GM18499 (cell line): ENCODE measurements around the gene ABCG1.
"Not testable (repeated sequence)": the region's sequence is repeated elsewhere in the genome, so short reads cannot be mapped to it uniquely, and the experiment has no call there.

ENCODE experiments used
- ATAC-seq: cut with Tn5 transposase; IDR thresholded peaks from one replicate; pipeline ENCODE4 v1.9.1; 2021; ENCODE audit warnings: moderate number of reproducible peaks; ENCODE audit not compliant: insufficient read depth, unreplicated experiment

Gene ABCG1

DNA sequence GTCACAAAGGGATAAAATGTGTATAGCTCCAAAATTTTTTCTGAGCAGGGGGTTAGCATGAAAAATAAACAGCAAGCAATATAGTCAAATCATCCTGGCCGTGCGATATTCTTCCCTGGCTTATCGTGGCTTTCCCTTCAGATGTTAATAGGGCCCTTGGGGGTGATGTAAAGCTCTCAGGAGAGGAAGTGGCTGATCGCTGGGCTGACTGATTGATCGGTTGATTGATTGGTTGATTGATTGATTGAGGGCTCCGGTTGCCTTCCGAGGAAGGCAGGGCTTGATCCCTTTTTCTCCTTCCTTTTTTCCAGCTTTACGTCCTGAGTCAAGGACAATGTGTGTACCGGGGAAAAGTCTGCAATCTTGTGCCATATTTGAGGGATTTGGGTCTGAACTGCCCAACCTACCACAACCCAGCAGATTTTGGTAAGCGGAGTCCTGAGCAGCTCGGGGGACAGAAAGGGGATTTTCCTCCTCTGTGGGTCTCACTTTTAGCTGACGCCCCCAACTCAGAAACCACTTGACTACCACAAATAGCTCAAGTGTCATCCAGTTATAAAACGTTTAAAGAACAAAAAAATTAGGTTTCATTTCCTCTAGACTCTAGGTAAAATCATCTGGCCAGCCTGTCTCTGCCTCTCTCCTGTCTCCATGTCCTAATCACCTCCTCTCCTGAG is 66.8 kb downstream of the ABCG1 start:
- no peak for ATAC-seq

DNA sequence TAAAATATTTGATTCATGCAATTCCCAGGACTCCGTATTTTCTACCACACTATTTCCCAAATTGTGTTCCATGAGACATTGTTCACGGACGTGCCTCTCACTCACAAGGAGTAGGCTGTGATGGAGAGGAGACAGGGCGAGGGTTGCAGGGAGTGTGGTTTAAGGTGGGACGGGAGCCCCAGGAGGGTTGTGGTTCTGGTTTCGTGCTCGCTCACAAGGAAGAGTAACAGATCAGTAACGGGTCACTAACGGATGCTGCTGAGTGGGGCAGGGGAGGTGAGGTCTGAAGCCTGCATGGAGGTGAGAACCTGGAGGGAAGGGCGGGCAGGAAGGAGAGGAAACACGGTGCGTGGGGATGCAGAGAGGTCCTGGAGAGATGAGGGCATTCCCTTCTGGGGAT is 67.5 kb downstream of the ABCG1 start:
- ATAC-seq = no peak

DNA sequence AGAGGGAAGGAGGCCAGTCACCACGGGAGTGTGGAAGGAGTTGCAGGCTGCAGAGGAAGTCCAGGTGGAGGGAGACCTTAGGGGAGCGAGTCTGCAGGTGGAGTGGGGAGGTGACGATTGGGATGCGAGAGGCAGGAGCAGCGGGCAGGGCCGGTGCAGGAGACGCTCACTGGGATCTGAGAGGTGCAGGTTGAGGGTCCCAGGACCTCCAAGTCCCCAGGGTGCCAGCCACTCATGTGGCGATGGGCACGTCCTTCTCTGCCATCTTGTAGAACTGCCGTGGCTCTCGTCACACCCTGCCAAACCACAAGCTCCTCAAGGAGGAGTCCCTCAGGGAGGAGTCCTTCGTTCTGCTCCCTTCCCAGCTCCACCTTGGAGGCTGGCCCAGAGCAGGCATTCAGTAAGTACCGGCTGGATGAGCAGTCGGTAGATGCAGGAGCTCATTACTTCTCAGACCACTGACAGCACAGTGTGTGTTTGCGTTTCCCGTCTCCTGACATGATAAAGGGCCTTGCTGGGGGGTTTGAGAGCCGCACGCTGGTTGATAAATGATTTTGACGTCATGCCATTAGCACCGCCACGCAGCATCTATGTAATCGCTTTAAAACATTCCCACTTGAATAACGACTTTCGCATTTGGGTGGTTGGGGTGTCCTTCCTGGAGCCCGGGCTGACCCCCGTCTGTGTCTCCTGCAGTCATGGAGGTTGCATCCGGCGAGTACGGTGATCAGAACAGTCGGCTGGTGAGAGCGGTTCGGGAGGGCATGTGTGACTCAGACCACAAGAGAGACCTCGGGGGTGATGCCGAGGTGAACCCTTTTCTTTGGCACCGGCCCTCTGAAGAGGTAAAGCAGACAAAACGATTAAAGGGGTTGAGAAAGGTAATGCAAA is 68.5 kb downstream of the ABCG1 start:
- ATAC-seq = no peak

DNA sequence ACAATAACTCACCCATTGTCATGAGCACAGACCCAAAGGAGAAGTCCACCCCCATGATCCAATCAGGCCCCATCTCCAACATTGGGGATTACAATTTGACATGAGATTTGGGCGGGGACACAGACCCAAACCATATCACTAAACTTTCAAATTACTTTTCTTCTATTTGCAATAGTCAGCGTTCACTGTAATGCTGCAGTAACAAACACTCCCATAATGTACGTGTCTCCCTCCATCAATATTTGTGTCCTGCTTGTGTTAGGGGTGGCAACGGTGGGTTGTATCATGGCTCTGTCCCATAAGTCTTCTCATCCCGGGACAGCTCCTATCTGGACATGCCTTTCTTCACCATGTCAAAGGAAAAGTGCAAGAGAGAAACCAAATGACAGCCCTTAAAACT is 70.0 kb downstream of the ABCG1 start:
- no peak for ATAC-seq

DNA sequence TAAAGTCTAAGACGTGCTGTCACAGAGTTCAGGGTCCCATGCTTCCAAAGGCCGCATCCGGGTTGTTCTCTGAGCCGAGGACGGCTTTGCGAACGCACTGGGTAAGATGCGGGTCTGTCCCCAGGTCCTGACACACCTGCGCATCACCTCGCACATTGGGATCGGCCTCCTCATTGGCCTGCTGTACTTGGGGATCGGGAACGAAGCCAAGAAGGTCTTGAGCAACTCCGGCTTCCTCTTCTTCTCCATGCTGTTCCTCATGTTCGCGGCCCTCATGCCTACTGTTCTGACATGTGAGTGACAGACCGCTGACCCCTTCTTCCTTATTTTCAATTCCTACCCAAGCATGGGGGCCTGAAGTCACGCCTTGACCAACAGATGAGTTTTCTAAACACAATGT is 71.0 kb downstream of the ABCG1 start:
- no peak for ATAC-seq

DNA sequence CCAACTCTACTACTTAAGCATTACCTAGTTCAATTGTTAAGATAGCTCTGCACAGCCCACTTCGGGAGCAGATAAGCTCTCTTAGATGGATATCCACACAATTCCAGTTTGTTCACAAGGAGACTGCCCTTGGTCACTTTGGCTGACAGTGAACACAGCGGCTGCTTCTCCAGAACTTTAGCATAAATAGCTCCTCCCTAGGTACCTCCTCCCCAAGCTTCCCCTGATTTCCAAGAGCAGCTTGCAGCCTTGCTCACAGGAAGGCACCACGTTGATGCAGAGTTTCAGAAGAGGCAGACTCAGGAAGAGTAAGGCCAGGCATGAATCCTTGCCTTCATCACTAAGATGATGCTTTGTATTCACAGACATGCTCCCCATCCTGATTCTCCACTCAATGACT is 71.6 kb downstream of the ABCG1 start:
- ATAC-seq = no peak

DNA sequence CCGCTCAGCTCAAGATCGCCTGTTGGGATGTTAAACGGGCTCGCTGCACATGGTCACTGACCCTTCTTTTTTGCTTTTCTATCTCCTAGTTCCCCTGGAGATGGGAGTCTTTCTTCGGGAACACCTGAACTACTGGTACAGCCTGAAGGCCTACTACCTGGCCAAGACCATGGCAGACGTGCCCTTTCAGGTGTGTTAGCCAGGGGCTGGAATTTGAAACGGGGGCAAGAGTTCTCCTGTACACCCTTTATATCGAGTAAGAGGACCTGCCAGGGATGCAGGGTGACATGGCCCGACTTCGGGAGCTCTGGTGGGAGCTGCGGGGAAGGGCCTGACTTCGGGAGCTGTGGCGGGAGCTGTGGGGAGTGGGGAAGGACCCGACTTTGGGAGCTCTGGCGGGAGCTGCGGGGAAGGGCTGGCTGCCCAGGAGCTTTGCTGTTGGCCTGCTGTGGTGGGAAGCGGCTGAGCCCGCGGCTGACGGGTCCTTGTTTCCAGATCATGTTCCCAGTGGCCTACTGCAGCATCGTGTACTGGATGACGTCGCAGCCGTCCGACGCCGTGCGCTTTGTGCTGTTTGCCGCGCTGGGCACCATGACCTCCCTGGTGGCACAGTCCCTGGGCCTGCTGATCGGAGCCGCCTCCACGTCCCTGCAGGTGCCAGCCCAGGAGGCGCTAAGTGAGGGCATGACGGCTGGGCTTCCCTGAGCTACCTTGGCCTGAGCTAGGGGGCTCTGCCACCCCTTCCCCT is 72.2 kb downstream of the ABCG1 start:
- no peak for ATAC-seq

DNA sequence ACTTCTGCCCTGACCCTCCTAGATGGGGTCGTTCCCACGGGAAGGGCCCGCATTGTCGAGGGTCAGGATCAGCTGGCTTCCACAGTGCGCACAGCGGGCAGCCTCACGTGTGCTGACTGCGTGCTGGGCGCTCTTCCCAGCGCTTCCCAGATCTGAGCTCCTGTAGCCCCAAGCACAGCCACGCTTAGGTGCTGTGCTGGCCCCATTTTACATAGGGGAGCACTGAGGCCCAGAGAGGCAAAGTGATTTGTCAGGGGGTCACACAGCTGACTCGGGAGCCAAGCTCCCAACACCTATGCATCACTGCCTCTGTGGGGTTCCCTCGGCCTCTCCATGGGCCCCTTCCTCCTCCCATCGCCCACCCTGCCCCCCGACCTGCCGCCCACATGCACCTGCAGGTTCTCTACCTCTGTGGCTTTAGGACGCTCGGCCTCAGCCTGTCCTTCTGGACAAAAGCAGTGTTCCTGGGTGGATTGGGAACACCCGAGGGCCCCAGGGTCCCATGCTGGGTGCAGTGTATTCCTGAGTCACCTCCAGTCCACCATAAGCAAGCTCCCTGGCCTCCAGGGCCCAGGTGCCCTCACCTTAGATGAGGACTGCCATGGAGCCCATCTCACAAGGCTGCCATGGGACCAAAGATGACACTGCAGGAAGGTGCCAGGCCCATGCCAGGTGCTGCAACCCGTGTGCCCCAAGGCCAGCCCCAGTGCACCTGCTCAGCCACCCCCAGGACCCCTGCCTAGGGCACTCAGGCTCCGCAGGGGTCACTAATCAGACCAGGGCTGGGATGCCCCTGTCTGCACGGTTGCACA is 73.0 kb downstream of the ABCG1 start:
- no peak for ATAC-seq

DNA sequence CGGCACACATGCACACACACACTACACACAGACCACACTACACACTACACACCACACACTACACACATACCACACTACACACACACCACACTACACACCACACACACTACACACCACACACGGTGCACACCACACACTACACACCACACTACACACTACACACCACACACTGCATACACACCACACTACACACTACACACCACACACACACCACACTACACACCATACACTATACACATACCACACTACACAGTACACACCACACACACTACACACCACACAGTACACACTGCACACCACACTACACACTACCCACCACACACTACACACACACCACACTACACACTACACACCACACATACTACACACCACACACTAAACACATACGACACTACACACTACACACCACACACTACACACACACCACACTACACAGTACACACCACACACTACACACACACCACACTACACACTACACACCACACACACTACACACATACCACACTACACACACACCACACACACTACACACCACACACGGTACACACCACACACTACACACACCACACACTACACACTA is 73.7 kb downstream of the ABCG1 start:
- not testable (repeated sequence) for ATAC-seq

DNA sequence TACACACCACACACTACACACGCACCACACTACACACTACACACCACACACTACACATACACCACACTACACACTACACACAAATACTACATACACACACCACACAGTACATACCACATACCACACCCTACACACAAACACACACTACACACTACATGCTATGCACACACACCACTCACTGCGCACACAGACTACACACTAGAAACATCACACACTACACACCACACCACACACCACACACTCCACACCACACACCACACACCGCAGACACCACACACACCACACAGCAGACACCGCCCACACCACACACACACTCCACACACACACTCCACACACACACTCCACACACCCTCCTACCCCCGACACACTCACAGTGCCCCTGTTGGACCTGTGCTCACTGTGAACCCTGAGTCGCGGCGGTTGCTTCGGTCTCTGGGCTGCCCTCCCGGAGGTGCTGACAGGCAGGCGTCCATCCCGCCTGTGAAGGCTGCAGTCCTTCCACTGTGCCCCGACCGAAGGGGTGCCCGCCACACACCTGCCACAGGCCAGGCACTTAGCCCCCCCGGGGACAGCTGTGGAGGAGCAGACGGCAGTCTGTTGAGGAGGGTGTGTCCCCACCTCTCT is 74.8 kb downstream of the ABCG1 start:
- ATAC-seq = no peak

DNA sequence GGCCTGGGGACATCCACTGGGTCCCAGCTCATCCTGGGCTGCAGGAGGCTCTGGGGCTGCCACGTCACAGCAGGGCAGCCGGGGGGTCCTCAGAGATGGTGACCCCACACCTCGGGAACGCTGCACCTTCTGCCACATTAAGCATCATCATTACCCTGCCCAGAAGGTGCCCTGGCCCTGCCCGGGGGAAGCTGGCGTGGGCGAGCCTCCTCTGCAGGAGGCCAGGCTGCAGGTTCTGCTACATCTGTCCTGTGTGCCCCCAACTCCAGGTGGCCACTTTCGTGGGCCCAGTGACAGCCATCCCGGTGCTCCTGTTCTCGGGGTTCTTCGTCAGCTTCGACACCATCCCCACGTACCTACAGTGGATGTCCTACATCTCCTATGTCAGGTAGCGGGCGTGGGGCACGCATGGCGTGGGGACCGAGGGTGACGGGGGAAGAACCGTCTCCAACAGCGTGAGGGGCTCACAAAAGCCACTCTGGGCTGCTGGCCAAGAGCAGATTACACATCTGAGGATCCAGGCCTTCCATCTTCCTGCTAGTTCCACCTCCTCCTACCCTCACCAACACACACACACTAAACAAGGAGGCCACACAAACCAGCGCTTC is 75.4 kb downstream of the ABCG1 start:
- no peak for ATAC-seq

DNA sequence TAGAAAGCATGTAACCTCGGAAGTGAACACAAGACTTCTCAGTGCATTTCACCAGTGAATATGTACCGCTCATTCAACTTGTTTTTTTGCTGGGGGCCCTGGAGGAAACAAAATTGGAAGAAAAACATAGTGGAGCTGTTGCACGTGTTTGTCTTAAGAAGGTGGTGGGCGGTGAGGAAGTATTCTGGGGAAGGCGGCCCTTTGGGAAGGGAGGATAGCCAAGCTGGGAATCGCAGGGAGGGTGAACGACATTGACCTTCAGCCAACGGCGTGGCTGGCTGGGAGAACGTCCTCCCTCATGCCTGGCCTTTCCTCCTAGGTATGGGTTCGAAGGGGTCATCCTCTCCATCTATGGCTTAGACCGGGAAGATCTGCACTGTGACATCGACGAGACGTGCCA is 76.9 kb downstream of the ABCG1 start:
- ATAC-seq = no peak

DNA sequence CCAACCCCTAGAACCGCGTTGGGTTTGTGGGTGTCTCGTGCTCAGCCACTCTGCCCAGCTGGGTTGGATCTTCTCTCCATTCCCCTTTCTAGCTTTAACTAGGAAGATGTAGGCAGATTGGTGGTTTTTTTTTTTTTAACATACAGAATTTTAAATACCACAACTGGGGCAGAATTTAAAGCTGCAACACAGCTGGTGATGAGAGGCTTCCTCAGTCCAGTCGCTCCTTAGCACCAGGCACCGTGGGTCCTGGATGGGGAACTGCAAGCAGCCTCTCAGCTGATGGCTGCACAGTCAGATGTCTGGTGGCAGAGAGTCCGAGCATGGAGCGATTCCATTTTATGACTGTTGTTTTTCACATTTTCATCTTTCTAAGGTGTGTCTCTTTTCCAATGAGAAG is 77.6 kb downstream of the ABCG1 start:
- no peak for ATAC-seq

DNA sequence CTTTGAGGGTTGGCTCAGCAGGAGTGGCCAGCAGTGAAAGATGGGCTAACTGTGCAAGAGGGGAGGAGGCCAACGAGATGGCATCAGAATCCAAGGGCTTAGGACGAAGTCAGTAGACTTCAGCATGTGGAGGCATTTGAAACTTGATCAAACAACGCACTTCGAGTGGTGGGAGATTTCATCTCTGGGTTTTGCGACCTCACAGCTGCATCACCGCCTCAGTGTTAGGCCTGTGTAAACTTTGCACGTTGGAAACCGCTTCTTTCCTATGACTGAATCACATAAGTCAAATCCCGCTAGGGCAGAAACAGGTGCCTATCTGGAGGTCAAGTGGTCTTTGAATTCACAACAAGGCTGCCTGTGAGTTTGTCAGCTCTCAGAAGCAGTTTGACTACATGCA is 78.4 kb downstream of the ABCG1 start:
- no peak for ATAC-seq

DNA sequence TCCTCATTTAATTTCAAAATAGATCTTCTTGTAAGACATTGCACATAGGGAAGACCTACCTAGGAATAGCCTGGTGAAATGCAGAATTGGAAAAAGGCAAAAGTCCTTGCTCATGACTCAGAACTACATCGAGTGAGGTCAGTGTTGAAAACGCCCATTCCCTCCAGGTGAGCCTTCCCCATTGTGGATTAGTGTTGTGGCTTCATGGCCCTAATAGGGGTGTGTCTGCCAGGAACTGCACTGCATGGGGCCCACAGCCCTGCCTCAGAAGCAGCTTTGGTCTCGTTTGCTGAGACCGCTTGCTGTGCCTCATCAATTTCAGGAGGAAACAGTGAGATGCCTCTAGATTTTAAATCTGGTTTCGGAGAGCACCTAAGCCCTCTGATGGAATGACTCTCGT is 79.3 kb downstream of the ABCG1 start:
- ATAC-seq = no peak

DNA sequence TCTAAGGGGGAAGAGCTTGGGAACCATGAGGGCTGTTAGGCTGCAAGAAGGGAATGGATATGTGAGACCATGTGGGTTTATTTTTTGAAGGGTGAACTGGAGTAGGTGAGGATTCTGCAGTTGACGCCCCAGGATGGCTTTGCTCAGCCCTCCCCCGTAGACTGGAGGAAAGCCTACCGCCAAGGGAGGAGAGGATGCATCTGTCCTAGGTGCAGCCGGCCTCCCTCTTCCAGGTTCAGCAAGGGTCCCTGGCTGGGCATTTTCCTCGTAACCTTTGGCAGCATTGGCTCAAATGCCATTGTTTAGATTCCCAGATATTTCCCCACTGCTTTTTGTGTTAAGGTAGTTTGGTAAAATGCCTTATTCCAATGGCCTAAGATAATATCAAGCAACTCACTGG is 79.7 kb downstream of the ABCG1 start:
- ATAC-seq = no peak

DNA sequence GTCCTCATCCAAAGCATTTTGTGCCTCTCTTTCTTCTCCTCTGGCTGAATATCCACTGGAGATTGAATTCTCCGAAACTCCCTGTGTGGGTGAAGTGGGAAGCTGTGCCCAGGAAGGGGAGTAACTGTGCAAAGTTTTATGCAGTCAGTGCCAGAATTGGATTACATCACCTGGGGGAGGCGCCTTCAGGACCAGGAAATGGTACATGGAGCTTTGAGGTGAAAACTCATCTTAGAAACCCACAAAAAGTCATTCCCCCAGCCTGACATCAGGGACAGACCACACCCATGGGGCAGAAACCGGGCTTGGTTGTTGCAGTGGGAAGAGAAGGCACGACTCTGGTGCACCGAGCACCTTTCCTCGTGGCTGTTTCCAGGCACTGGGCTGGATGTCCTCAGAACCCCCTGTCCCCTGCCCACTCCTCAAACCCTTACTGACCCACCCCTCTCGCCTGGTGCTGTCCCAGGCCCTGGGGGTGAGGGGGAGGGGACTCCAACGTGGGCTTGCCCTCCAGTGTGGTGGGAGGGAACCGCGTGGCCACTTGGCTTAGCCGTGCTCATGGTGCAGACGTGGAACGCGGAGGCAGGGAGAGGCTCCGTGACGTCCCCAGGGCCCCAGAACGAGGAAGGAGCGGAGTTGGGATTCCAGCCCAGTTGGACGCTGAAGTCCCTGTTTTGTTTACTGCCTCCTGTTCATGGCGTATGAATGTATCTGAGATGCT is 80.5 kb downstream of the ABCG1 start:
- ATAC-seq = no peak

DNA sequence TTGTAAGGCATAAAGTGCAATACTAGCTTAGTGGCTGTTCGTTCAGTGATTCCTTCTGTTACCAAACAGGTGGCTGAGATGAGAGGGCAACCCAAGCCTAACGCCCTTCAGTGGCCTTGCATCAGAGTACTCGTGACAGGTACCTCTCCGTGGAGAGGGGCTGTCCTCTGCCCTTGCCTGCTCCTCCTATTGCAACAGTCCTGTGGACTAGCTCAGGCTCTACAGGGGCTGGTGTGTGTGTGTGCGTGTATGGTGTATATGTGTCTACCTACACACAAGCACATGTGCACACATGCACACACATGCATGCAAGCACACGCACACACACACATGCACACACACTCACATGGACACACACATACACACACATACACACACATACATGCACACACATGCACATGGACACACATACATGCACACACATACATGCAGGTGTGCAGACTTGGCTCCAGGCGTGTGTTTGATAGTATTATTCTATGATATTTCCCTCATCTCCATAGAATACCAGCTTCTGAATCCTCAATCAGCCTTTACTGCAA is 81.2 kb downstream of the ABCG1 start:
- ATAC-seq = no peak
